ENCODE results near the gene GALNT18. TPM values are rescaled to one million over a fixed set of nuclear protein-coding genes. Genes with fewer than 3 reads are reported as not detected.

The GALNT18 gene
- total RNA-seq, 1 donor from 2014 or later, result 137 TPM

GRCh38 chr11:11532574-11532973 is 89.2 kb downstream of the GALNT18 start:
- DNase-seq (ENCODE audit: low spot score), result peak; percentile 18

DNA sequence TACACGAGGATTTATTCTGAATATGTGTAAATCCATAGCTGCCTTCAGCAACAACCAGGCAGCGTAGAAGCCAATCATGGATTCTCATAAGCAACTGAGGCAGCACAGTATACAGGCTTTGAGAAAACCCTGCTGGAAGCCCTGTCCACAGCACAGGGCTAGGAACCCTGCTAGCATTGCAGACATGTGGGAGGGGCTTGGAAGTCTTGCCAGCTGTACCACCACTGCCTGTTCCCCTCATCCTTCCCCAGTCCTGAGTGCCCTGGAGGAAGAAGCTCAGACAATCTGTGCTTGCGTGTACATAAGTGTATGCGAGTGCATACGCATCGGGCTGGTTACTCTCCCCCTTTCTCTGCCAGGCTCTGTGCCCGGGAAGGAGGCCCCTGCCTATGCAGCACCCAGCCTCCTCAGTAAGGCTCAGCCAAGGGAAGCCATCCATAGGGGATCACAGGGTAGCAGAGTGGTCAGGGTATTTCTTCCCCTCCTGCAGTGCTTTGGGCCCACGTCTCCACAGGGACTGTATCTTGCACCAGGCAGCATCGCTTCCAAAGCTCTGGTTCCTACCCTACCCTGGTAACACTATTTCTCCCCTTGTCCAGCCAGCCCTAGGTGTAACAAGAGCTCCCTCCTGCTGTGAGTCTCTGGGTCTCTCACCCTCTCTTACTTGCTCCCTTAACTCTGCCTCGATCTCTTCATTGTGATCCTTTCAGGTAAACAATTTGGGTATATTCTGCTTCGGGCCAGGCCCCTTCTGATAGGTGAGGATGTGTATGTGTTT is 90.5 kb downstream of the GALNT18 start:
- peak; percentile 68 for DNase-seq (ENCODE audit: low spot score)

GRCh38 chr11:11528986-11529385 is 92.8 kb downstream of the GALNT18 start:
- DNase-seq (ENCODE audit: low spot score), result no peak

DNA sequence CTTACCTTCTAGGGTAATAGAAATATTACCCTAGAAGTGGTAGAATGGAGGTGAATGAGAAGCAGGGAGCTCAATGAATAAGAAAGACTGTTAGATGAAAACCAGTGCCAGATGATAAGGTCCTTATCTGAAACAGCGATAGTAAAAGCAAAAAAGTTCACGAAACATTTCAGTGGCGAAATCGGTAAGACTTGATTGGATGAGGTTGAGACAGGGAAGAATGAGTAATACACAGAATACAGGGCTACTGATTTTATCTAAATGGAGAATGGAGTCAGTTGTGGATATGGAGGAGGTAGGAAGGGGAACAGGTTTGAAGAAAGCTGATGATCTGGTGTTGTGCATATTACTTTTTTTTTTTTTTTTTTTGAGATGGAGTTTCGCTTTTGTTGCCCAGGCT is 96.5 kb downstream of the GALNT18 start:
- no peak for DNase-seq (ENCODE audit: low spot score)

- DNase-seq (ENCODE audit: low spot score), result peak; percentile 12
Measured at GRCh38 chr11:11524436-11525061, 97.3 kb downstream of the GALNT18 start.

GRCh38 chr11:11522591-11522990 is 99.2 kb downstream of the GALNT18 start:
- no peak for DNase-seq (ENCODE audit: low spot score)

GRCh38 chr11:11521306-11522002 is 100.4 kb downstream of the GALNT18 start:
- DNase-seq (ENCODE audit: low spot score), result peak; percentile 18

DNA sequence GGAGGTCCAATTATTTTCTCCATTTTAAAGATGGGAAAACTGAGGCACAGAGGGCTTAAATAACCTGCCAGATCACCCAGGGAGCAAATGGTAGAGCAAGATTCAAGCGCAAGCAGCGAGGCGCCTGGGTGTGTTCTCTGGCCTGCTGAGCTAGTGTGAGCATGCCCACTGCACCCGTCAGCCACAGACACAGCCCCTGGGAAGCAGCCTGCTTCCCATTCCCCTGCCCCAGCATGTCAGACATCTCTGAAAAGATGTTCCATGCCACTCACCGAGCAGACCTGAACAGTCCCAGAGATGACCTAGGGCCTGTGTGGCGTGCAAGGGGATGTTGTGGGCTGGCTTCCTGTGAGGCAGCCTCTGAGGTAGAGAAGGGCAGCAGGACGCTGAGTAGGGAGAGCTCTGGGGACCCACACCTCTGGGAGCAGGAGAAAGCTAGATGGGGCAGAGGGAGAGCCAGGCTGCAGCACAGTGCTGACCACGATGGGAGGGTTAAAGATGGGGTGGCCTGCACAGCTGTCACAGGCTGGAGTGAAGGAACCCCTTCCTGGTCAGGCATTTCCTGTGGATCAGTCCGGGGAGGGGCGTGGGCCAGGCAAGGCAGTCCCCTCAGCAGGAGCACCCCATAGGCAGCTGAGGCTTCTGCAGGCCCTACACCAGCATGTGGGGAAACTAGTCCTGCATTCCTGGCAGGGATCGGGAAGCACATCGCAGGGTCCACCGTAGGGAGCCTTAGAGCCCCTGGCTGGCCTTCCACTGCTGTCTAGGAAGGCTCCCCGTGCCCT is 101.4 kb downstream of the GALNT18 start:
- DNase-seq (ENCODE audit: low spot score), result peak; percentile 12

- DNase-seq (ENCODE audit: low spot score), result no peak
Measured at GRCh38 chr11:11519184-11519583, 102.6 kb downstream of the GALNT18 start.

DNA sequence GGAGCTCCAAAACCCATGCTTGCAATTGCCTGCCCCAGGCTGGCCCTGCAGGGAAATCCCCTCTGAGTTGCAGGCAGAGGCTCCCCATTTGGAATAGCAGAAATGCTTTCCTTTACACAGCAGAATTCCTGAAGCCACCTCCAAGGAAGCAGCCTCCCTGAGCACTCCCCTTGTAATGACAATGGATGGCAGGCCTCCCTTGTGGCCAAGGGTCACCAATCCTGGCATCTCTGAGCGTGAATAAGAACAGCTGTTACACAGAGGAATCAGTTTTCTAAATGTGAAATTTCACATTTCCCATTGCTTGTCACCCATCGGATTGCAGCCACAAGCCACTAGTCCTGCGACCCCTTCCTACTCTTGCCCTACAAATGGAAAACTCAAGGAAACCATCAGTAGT is 107.6 kb downstream of the GALNT18 start:
- no peak for DNase-seq (ENCODE audit: low spot score)

- no peak for DNase-seq (ENCODE audit: low spot score)
Measured at GRCh38 chr11:11513422-11513821, 108.4 kb downstream of the GALNT18 start.

DNA sequence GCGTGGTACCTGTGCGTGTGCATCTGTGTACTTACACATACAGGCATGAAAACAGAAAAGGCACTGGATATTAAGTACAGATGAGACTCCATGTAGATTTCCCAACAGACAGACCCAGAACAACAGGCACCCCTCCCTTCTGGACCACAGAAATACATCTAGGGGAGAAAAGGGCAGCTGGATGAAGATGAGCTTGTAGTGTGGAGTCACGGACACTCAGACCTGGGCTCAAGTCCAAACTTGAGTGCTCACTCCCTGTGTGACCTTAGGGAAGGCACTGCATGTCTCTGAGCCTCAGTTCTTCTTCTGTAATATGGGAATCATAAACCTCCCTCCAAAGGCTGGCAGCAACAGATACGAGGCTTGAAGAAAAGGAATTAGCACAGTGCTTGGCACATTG is 108.9 kb downstream of the GALNT18 start:
- DNase-seq (ENCODE audit: low spot score), result no peak

- DNase-seq (ENCODE audit: low spot score), result no peak
Measured at GRCh38 chr11:11512502-11512901, 109.3 kb downstream of the GALNT18 start.

DNA sequence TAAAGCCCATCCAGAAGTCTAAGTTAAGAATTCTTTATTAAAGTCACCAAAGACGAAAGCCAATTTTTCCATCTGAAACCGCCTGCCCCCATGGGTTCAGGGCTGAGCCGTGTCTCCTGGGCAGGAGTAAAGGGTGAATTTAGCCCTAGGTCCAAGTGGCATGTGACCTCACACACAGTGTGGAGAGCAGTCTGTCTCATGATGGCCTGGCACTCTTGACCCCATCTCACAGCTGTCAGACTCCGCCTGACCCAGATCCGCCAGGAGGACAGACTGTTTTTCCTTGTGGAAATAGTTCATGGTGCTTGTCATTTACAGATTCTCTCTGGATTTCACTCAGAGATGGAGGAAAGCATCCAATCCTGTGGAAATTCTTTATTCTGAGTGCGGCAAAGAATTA is 109.7 kb downstream of the GALNT18 start:
- DNase-seq (ENCODE audit: low spot score), result no peak

DNA sequence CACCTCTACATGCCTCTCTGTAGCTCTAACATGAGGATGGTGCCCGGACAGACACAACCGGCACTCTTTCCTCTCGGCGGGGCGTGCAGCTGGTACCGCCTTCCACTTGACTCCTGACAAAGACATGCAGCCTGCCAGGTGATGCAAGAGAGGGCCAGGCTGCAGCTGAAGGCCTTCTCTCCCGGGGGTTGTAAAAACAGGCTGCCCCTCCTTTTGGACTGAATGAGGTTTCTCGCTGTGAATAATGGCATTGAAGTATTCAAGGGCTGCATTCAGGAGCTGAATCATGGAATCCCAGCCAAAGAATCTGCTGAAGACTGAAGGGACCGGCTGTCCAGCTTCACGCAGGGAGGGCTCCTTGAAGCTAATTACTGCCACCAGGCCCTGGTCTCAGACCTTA is 110.9 kb downstream of the GALNT18 start:
- DNase-seq (ENCODE audit: low spot score), result peak; percentile 43

DNA sequence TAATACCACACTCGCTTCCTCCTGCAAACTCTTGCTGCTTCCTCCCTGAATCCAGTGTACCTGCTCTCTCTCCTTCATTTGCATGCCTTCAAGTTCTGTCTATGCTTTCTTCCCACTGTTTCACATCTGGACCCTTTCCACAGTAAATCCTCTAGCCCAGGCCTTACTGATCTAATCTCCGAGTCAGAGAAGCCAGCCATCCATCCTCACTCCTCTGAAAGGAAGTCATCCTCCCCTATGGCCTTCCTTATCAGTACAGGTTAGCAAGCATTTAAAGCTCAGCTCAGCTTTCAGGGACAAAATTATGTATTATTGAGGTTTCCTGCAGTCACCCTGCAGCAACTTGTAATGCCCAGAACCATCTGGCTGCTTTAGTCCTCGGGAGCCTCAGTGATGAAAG is 116.1 kb downstream of the GALNT18 start:
- no peak for DNase-seq (ENCODE audit: low spot score)

DNA sequence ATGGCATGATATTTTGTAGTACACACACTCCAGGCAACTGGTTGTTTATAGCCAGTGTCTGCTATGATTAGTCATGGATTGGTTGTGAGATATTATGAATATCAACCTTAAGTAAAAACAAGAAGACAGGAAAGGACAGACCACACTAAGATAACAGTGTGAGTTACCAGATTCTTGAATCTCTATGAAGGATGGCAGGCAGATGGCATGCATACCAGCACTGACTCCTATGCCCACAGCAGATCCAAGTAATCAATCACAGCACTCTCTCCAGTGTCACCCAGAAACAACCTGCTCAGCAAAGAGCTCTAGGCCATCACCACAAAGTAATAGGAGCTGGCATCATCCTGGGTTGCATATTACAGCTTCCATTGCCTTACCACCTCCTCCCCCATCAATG is 116.6 kb downstream of the GALNT18 start:
- DNase-seq (ENCODE audit: low spot score), result no peak

- DNase-seq (ENCODE audit: low spot score), result no peak
Measured at GRCh38 chr11:11504071-11504470, 117.7 kb downstream of the GALNT18 start.

DNA sequence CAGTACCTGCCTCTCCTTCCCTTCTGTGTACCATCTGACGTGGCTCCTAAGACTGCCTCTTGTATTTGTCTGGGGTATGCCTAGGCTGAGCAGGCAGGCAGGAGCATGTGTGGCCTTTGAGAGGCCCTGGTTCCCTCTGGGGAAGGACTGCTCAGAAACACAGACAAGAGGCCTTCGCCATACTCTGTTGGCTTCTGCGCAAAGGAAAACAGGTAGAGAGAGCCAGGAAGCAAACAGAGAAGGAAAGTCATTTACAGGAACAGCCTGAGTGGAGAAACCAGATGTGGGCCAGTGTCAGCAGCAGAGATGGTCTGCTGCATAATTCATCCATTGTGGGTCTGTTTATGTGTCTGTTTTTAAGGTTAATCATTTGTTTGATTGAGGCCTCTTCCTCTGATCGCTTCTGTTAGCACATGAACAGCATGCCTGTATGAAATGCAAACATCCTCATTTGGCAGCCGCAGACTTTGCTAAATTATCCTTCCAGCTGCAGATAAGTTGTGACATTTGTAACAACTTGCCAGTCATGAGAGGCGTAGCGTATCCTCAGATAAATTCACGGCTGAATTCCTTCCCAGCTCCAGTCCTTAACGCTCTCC is 119.4 kb downstream of the GALNT18 start:
- no peak for DNase-seq (ENCODE audit: low spot score)

DNA sequence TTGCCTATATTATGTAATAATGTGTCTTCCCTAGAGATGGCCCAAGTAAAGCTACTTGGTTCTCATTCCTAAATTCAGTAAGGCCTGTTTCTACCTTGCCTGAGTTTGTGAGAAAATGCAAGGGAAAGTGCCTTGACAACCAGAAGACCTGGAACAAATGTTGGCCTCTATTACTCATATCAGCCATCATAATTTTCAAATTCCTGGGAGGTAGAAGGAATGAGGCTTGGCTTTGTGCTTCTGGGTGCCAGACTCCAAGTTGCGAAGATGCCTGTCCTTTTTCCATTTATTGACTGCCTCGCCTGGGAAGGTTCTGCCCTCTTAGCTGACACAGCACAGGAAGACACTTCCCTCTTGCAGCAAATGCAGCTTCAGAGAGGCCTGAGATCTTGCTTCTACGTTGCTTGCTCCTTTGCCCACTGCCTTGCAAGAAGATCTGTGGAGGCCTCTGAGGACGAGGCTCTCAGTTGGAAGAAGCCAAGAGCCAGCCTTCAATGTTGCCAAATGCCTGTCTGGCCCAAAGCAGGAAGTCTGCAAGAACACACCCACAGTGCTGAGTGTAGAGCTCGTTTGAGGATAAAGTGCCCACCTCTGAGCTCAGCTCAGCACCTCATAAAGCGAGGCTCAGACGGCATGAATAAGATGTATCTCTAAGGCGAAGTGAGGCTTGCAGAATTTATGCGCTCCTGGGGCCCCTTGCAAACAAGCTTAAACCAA is 120.1 kb downstream of the GALNT18 start:
- DNase-seq (ENCODE audit: low spot score), result peak; percentile 71

Measured in umbilical cord (tissue), 2 donors.